Thyroid gland (tissue), 4 donors: Measurements from ENCODE around the gene MTA1. TPM values are rescaled to one million over a fixed set of nuclear protein-coding genes. Genes with fewer than 3 reads are reported as not detected.

Source experiments
- DNase-seq, 2 donors: peaks; one replicate each; pipeline ENCODE4 v3.0.0-alpha.2; 2019
- H3K27ac ChIP-seq, 3 donors: fragments of 200-600 bp; sonication (generic); 1 replicate in 2 of 3; 2 replicates in 1 of 3; pipeline ENCODE4 v1.5.1; 2016 to 2019; ENCODE audit warnings: mild to moderate bottlenecking in 1 of 3, moderate library complexity in 1 of 3
- H3K27me3 ChIP-seq: fragments of 200-600 bp; sonication (generic); one replicate; pipeline ENCODE4 v1.5.1; 2019
- H3K36me3 ChIP-seq, 2 donors: fragments of 200-600 bp; sonication (generic); one replicate each; pipeline ENCODE4 v1.5.1; 2016 to 2019
- H3K4me1 ChIP-seq, 2 donors: fragments of 200-600 bp; sonication (generic); one replicate each; pipeline ENCODE4 v1.5.1; 2017 to 2019
- H3K4me3 ChIP-seq, 3 donors: fragments of 200-600 bp; sonication (generic); replicated peaks in 1 of 3; 1 replicate in 2 of 3; 2 replicates in 1 of 3; pipeline ENCODE4 v1.5.1; 2016; ENCODE audit warnings: mild to moderate bottlenecking in 1 of 3
- H3K9me3 ChIP-seq: fragments of 200-600 bp; sonication (generic); one replicate; pipeline ENCODE4 v1.5.1; 2017
- CTCF ChIP-seq, 6 experiments: fragments of 200-600 bp in 3 of 6; fragments of 450-650 bp in 3 of 6; sonication (generic) in 3 of 6; IDR thresholded peaks; one replicate each; pipeline ENCODE4 v1.5.1; 2016 to 2019; ENCODE audit warnings: antibody characterized with exemption in 6 of 6, mild to moderate bottlenecking in 2 of 6, inconsistent platforms in 1 of 6, moderate library complexity in 1 of 6
- POLR2A ChIP-seq, 2 donors: fragments of 450-650 bp; IDR thresholded peaks; one replicate each; pipeline ENCODE4 v1.6.1; 2017; ENCODE audit warnings: antibody characterized with exemption in 2 of 2, mild to moderate bottlenecking in 2 of 2, moderate library complexity in 1 of 2
- WGBS, 2 donors: methylation state at CpG; one replicate each; pipeline ENCODE4 v1.1.5; 2017; 5-methylcytosine and 5-hydroxymethylcytosine counted together
- intact Hi-C: fragments of 100-400 bp; cut with DNase I; formaldehyde crosslinking; loops from one replicate; pipeline ENCODE4 v1.15.1; 2023
- total RNA-seq, 4 donors: library from RNA; depleted of rRNA; stranded (reverse); fragments of >200 nt; gene quantifications; one replicate each; pipeline ENCODE4 v1.2.3, GENCODE V29; 2016

The MTA1 gene
- total RNA-seq, 4 donors from 2014 or later, result 66.2 to 111 (median 90.0) TPM

GRCh38 chr14:105478398-105479251 lies 59.0 kb downstream of the MTA1 start:
- intact Hi-C loops, result loop anchor here (10.0 kb wide), 1 partner anchor 404 kb away; no protein-coding TSS in a partner anchor
- TF ChIP-seq CTCF (IDR thresholded peaks at IDR 0.05) (no peak), POLR2A (IDR thresholded peaks at IDR 0.05) (no peak)
- peaks cover 52 to 61% of the 10 kb centered on the region in 2 donors for H3K4me1 ChIP-seq
- no peak overlapping the region for H3K27ac ChIP-seq
- no peaks in the 10 kb centered on the region for H3K27me3 ChIP-seq
- DNase-seq, result no peak
- H3K36me3 ChIP-seq, result peaks cover 4 to 6% of the 10 kb centered on the region in 2 donors
- H3K4me3 ChIP-seq, result no peak overlapping the region
- H3K9me3 ChIP-seq, result no peaks in the 10 kb centered on the region
- 47% methylated on average over 7 of the region's 81 CpGs; no CpG with 5 or more reads in 1 of the 2 donors for whole genome bisulfite sequencing, 2 donors

GRCh38 chr14:105479431-105480158 lies 60.0 kb downstream of the MTA1 start:
- WGBS, 2 donors, result 77 to 81% methylated on average over 23 to 27 of the region's 34 CpGs
- no peaks in the 10 kb centered on the region for H3K9me3 ChIP-seq
- peaks cover 4 to 6% of the 10 kb centered on the region in 2 donors for H3K36me3 ChIP-seq
- no peak for DNase-seq
- intact Hi-C loops, result loop anchor here (10.0 kb wide), 1 partner anchor 405 kb away; no protein-coding TSS in a partner anchor
- peak overlapping the region in 2 of 3 donors; percentile 90 to 97 for H3K27ac ChIP-seq
- no peak for TF ChIP-seq CTCF (IDR thresholded peaks at IDR 0.05)
- TF ChIP-seq POLR2A (IDR thresholded peaks at IDR 0.05), result no peak
- no peak overlapping the region for H3K4me3 ChIP-seq
- H3K4me1 ChIP-seq, result peaks cover 57 to 68% of the 10 kb centered on the region in 2 donors
- H3K27me3 ChIP-seq, result no peaks in the 10 kb centered on the region

- Histone ChIP-seq H3K4me3 (no peak overlapping the region), H3K27me3 (no peaks in the 10 kb centered on the region), H3K27ac (peak overlapping the region; percentile 90 to 97 (median 95)), H3K4me1 (peaks cover 57 to 75% of the 10 kb centered on the region in 2 donors), H3K36me3 (peaks cover 4 to 6% of the 10 kb centered on the region in 2 donors), H3K9me3 (no peaks in the 10 kb centered on the region)
- intact Hi-C loops, result no loop called here
- TF ChIP-seq POLR2A (IDR thresholded peaks at IDR 0.05) (no peak), CTCF (IDR thresholded peaks at IDR 0.05) (no peak)
- WGBS, 2 donors, result 60 to 71% methylated on average over 14 to 15 of the region's 15 CpGs
- no peak for DNase-seq
These were observed 60.6 kb downstream of the MTA1 start for GRCh38 chr14:105480199-105480746.

GRCh38 chr14:105480807-105481801 lies 61.5 kb downstream of the MTA1 start:
- DNase-seq, result peak; percentile 90 to 91
- peak overlapping the region in 1 of 3 donors; percentile 23 for H3K4me3 ChIP-seq
- TF ChIP-seq CTCF (IDR thresholded peaks at IDR 0.05) (peak; percentile 92 to 99 (median 99)), POLR2A (IDR thresholded peaks at IDR 0.05) (peak in 1 of 2 donors; percentile 40)
- intact Hi-C loops, result no loop called here
- peaks cover 4 to 6% of the 10 kb centered on the region in 2 donors for H3K36me3 ChIP-seq
- WGBS, 2 donors, result 1 to 4% methylated on average over 7 to 12 of the region's 35 CpGs
- H3K9me3 ChIP-seq, result no peaks in the 10 kb centered on the region
- H3K27ac ChIP-seq, result peak overlapping the region; percentile 90 to 97 (median 95)
- H3K27me3 ChIP-seq, result no peaks in the 10 kb centered on the region
- H3K4me1 ChIP-seq, result peaks cover 53 to 74% of the 10 kb centered on the region in 2 donors
